Temporal lobe (tissue), 1 donor: ENCODE results near the gene ZNF524. TPM values are rescaled to one million over a fixed set of nuclear protein-coding genes. Genes with fewer than 3 reads are reported as not detected.

Experiments
- total RNA-seq: library from RNA; depleted of rRNA; stranded (reverse); fragments of >200 nt; gene quantifications from one replicate; pipeline ENCODE4 v1.2.3, GENCODE V29; 2014

Gene ZNF524
- total RNA-seq, 1 donor from 2014 or later = 4.4 TPM

Other genes with a start within 250 kb of the ZNF524 start
- 0.25 TPM for gene COX6B2, start 245.6 kb upstream of the ZNF524 start, total RNA-seq
- gene GARIN5B, start 237.0 kb upstream of the ZNF524 start, total RNA-seq = not detected
- gene IL11, start 229.8 kb upstream of the ZNF524 start, total RNA-seq = under 0.01 TPM
- gene TMEM190, start 223.5 kb upstream of the ZNF524 start, total RNA-seq = 0.49 TPM
- gene TMEM238, start 216.0 kb upstream of the ZNF524 start, total RNA-seq = not detected
- gene RPL28, start 214.4 kb upstream of the ZNF524 start, total RNA-seq = 153 TPM
- 29.7 TPM for gene UBE2S, start 192.5 kb upstream of the ZNF524 start, total RNA-seq
- 7.1 TPM for gene SHISA7, start 157.0 kb upstream of the ZNF524 start, total RNA-seq
- gene ISOC2, start 138.6 kb upstream of the ZNF524 start, total RNA-seq = 6.9 TPM
- not detected for gene C19orf85, start 135.5 kb upstream of the ZNF524 start, total RNA-seq
- gene ZNF628, start 123.7 kb upstream of the ZNF524 start, total RNA-seq = 0.49 TPM
- gene NAT14, start 115.1 kb upstream of the ZNF524 start, total RNA-seq = 15.5 TPM
- 0.25 TPM for gene SSC5D, start 111.9 kb upstream of the ZNF524 start, total RNA-seq
- gene SBK2, start 63.2 kb upstream of the ZNF524 start, total RNA-seq = not detected
- not detected for gene SBK3, start 54.7 kb upstream of the ZNF524 start, total RNA-seq
- 3.4 TPM for gene ZNF579, start 19.4 kb upstream of the ZNF524 start, total RNA-seq
- 3.2 TPM for gene FIZ1, start 771 bp upstream of the ZNF524 start, total RNA-seq
- gene ZNF865, start 5.4 kb downstream of the ZNF524 start, total RNA-seq = 2.7 TPM
- 3.2 TPM for gene ZNF784, start 24.3 kb downstream of the ZNF524 start, total RNA-seq
- 4.4 TPM for gene ZNF580, start 40.7 kb downstream of the ZNF524 start, total RNA-seq
- gene ZNF581, start 43.4 kb downstream of the ZNF524 start, total RNA-seq = 6.9 TPM
- gene CCDC106, start 47.9 kb downstream of the ZNF524 start, total RNA-seq = 10.1 TPM
- gene U2AF2, start 54.7 kb downstream of the ZNF524 start, total RNA-seq = 83.6 TPM
- 32.2 TPM for gene EPN1, start 74.9 kb downstream of the ZNF524 start, total RNA-seq
- gene NLRP9, start 138.1 kb downstream of the ZNF524 start, total RNA-seq = not detected
- not detected for gene RFPL4A, start 158.8 kb downstream of the ZNF524 start, total RNA-seq
- gene RFPL4AL1, start 168.8 kb downstream of the ZNF524 start, total RNA-seq = not detected
- gene NLRP11, start 231.7 kb downstream of the ZNF524 start, total RNA-seq = not detected
- gene NLRP4, start 236.3 kb downstream of the ZNF524 start, total RNA-seq = not detected